GM08714 (cell line): ENCODE measurements around the gene DLGAP1.

Experiments
- H3K4me3 ChIP-seq: fragments of 200-500 bp; sonication (Bioruptor generic); 2 replicates; pipeline ENCODE4 v1.5.1; 2014; ENCODE audit warnings: mild to moderate bottlenecking, low read length, inconsistent platforms
- ZNF274 ChIP-seq: IDR thresholded peaks from 2 replicates; pipeline ENCODE4 v1.6.1; 2012; ENCODE audit warnings: mild to moderate bottlenecking, low read depth, low read length

DLGAP1 gene

GRCh38 chr18:3874125-3874524, 581.0 kb downstream of the DLGAP1 start:
- H3K4me3 ChIP-seq, result no peak overlapping the region
- no peak for TF ChIP-seq ZNF274

DNA sequence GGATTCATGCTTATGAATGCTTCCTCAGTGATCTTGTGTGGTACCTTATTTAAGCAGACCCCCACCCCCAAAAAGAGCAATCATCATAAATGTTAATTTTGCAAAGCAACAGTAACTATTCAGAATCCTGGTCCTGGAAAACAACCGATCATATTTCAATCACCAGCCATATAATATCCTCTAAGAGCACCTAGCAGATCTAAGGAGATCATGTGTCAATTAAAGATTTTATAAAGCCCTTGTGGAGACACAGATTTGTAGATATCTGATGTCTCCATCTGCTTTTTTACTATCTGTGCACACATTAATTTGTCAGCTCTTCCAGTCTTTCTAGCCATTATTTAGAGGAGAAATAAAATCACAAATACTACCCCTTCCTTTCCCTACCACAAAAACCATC, 581.4 kb downstream of the DLGAP1 start:
- H3K4me3 ChIP-seq, result no peak overlapping the region
- no peak for TF ChIP-seq ZNF274

DNA sequence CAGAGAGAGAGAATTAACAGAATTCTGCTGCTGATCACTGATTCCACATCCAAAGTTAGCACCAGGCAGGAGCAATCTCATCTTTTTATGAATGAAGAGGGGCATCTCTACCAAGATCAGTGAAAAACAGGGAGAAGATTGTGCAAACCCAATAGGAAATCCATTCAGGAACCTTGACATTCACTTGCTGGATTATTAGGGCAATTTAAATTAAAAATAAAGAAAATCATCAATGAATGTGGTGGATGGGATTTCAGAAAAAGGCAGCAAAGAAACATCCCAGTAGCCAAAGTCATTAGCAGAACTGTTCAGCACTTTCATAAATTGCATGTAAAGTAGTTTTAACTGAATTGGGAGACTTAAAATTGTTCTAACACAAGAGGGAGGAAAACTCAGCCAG, 581.9 kb downstream of the DLGAP1 start:
- no peak overlapping the region for H3K4me3 ChIP-seq
- TF ChIP-seq ZNF274, result no peak

GRCh38 chr18:3872641-3873040, 582.5 kb downstream of the DLGAP1 start:
- H3K4me3 ChIP-seq, result no peak overlapping the region
- no peak for TF ChIP-seq ZNF274

DNA sequence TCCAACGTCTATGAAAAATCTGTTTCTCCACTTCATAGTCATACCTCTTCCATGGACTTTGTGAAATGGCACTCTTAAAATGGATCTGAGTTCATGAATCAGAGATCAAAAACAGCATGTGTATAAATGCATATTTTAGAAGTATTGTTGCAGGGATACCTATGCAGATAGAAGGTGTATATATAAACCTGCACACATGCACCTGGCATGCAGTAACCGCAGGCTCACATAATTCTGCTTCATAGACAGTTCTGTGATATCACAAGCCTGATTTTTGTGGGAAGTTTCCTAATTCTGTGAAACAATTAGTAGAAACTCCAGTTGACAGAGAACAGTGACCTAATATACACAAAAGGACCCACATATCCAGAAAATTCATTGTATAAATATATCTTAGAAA, 583.4 kb downstream of the DLGAP1 start:
- no peak overlapping the region for H3K4me3 ChIP-seq
- TF ChIP-seq ZNF274, result no peak

DNA sequence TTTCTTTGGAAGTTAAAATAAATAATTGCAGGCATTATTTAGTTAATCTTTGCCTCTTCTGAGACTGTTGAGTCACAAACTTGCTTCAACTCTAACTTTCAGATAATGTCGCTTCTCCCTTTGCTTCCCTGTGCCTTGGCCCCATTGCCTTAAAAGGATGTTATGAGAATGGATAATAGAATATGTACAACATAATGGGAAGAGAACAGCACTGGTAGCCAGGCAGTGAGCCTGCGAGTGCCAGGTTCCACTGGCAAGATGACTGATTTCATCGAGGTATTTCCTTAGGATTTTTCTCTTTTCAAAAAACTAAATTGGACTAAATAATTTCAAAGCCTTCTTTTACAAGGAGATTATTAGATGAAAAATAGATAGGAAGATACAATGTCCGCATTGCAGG, 584.2 kb downstream of the DLGAP1 start:
- no peak for TF ChIP-seq ZNF274
- H3K4me3 ChIP-seq, result no peak overlapping the region

GRCh38 chr18:3869848-3870247, 585.3 kb downstream of the DLGAP1 start:
- no peak overlapping the region for H3K4me3 ChIP-seq
- no peak for TF ChIP-seq ZNF274

DNA sequence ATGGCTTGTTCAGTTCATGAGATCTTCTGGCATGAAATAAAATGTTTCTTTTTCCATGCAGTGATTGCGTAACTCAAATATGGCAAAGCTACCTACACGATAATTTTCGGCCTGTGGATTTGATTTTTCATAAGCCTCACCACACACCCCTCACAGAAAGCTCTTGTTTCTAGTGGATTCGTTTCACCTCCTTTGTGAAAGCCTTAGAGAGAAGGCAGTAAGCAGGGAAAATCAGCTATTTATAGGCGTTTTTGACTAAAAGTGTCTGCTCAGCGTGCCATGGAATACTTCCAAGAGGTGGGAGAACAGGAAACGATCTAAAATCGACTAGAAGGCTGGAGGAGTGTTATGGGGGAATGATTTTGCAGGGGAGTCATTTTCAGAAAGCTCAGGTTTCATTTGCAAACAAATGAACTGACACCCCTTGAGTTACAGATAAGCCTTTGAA, 587.2 kb downstream of the DLGAP1 start:
- no peak for TF ChIP-seq ZNF274
- no peak overlapping the region for H3K4me3 ChIP-seq

GRCh38 chr18:3867236-3867635, 587.9 kb downstream of the DLGAP1 start:
- TF ChIP-seq ZNF274, result no peak
- no peak overlapping the region for H3K4me3 ChIP-seq

- H3K4me3 ChIP-seq, result no peak overlapping the region
- no peak for TF ChIP-seq ZNF274
Observed at GRCh38 chr18:3864669-3865298, 590.3 kb downstream of the DLGAP1 start.

- no peak for TF ChIP-seq ZNF274
- no peak overlapping the region for H3K4me3 ChIP-seq
Observed at GRCh38 chr18:3863593-3863992, 591.5 kb downstream of the DLGAP1 start.

DNA sequence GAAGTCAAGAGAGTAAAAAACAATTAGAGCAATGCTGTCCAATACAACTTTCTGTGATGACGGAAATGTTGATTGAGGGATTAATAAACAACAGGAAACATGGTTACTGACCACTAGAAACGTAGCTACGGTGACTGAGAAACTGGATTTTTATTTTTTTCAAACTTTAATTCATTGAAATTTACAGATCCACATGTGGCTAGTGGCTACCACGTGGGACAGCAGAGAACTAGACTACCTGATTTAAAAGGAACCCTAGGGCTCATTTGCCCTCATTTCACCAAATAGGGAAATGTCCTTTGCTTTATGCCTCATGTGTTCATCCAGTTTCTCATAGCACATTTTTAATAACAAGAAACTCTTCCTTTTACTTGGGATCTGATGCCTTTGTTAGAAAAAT, 592.1 kb downstream of the DLGAP1 start:
- no peak overlapping the region for H3K4me3 ChIP-seq
- TF ChIP-seq ZNF274, result no peak

DNA sequence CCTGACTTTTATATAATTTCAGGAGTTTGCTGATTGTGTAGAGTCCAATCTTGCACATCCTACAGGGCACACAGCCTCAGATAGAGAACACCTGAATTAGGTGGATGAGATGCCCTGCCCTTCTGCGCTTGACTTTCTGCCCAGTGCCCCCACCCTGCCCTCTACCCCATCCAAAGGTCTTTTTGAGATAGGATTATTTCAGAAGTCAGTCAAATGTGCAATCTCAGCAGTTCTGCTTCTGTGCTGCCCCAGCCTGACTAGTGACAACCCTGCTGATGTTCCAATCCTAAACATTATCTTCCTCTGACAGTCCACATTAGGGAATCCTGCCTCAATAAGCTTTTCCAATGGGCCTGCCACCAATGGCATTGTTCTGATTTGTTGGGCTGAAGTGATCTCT, 593.6 kb downstream of the DLGAP1 start:
- H3K4me3 ChIP-seq, result no peak overlapping the region
- TF ChIP-seq ZNF274, result no peak

DNA sequence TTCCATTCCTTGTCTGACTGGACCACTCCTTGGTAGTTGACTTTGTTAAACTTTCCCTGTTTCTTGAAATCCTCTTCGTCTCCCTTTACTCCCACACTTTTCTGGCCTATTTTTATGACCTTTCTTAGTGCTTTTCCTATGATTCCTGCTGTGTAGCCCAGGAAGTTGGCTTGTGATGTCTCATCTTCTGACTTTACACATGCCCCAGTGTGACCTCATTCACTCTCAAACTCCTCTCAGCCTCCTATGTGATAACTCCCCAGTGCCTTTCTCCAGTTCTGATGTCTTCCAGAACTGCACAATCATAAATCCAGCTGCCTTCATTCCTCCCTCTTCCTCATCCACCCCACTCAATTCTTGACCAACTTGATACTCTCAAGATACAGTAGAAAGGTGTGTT, 597.6 kb downstream of the DLGAP1 start:
- H3K4me3 ChIP-seq, result no peak overlapping the region
- TF ChIP-seq ZNF274, result no peak

DNA sequence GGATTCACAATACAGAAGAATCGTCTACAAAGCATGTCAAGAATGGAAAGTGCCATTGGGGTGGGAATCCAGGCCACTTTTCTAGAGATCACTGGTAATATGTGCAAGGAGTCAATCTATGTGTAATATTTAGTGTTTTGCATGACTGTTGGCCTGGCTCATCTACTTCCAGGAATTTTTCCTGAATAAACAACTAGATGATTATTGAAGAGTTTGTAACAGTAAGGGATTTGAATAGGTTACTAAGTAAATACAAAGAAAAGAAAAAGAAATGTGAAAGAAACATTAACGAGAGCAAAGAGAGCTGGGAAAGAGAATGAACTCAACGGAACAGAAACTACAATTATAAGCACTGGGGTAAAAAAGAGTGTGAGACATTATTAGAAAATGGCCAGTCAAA, 599.1 kb downstream of the DLGAP1 start:
- no peak overlapping the region for H3K4me3 ChIP-seq
- no peak for TF ChIP-seq ZNF274

DNA sequence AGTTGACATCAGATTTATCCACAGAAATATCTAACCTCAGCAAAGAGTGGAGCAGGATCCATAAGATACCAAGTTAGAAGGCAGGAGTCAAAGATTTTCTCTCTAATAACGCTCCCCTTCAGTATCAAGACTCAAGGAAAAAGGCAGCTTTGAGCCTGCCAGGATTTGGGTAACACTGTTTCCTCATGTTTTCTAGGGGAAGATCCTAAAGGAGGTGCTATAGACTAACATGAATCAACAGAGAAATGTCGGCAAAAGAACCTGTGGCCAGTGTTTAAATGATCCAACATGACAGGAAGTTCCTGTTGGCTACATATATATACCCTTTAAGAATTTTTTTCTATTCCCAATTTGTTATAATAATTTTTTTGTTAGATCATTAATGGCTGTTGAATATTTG, 602.8 kb downstream of the DLGAP1 start:
- H3K4me3 ChIP-seq, result no peak overlapping the region
- TF ChIP-seq ZNF274, result no peak
